HUES64 (cell line): ENCODE data around the gene PARP9.
A peak's percentile ranks its signal among the peaks of the same experiment; 100 is the strongest.
"Not testable (repeated sequence)": the region's sequence is repeated elsewhere in the genome, so short reads cannot be mapped to it uniquely, and the experiment has no call there.

ENCODE experiments used
- H3K27ac ChIP-seq: 2 replicates; pipeline ENCODE4 v1.7.0; 2013; ENCODE audit warnings: low read depth, low read length, inconsistent platforms
- H3K27me3 ChIP-seq: 2 replicates; pipeline ENCODE4 v1.6.1; 2013; ENCODE audit warnings: mild to moderate bottlenecking, low read length; ENCODE audit not compliant: insufficient read depth
- H3K36me3 ChIP-seq: 2 replicates; pipeline ENCODE4 v1.6.1; 2013; ENCODE audit warnings: mild to moderate bottlenecking, low read length; ENCODE audit not compliant: insufficient read depth
- H3K4me1 ChIP-seq: 2 replicates; pipeline ENCODE4 v1.6.1; 2013; ENCODE audit warnings: mild to moderate bottlenecking, low read length, moderate library complexity; ENCODE audit not compliant: insufficient read depth
- H3K4me3 ChIP-seq: 2 replicates; pipeline ENCODE4 v1.5.1; 2013; ENCODE audit warnings: mild to moderate bottlenecking, low read length, moderate library complexity
- H3K9ac ChIP-seq: 2 replicates; pipeline ENCODE4 v1.6.1; 2013; ENCODE audit warnings: mild to moderate bottlenecking, low read depth, low read length
- H3K9me3 ChIP-seq: 2 replicates; pipeline ENCODE4 v1.6.1; 2013; ENCODE audit warnings: low read depth, low read length; ENCODE audit not compliant: insufficient read depth
- WGBS: fragments of 150-250, 120-280 bp; methylation state at CpG from one replicate; pipeline ENCODE4 v1.1.7; 2013; ENCODE audit warnings: missing lambda C conversion rate; 5-methylcytosine and 5-hydroxymethylcytosine counted together

PARP9 gene

GRCh38 chr3:122576174-122576940, 12.3 kb upstream of the PARP9 start:
- 82% methylated on average over 8 of the region's 8 CpGs for WGBS
- Histone ChIP-seq H3K36me3 (no peaks in the 10 kb centered on the region), H3K9me3 (peaks cover 4% of the 10 kb centered on the region), H3K27ac (no peak overlapping the region), H3K4me1 (peaks cover 13% of the 10 kb centered on the region), H3K9ac (no peak overlapping the region), H3K4me3 (no peak overlapping the region), H3K27me3 (peaks cover 17% of the 10 kb centered on the region)

- Histone ChIP-seq H3K27me3 (peaks cover 12% of the 10 kb centered on the region), H3K9me3 (no peaks in the 10 kb centered on the region), H3K4me1 (peaks cover 13% of the 10 kb centered on the region), H3K36me3 (no peaks in the 10 kb centered on the region), H3K27ac (peak overlapping the region; percentile 15; the same call in 1 of the 2 replicates), H3K9ac (no peak overlapping the region), H3K4me3 (no peak overlapping the region)
- WGBS: 46% methylated on average over 3 of the region's 3 CpGs
These were observed 8.9 kb upstream of the PARP9 start for GRCh38 chr3:122572940-122573412.

GRCh38 chr3:122568755-122569154, 4.7 kb upstream of the PARP9 start:
- no peaks in the 10 kb centered on the region for H3K36me3 ChIP-seq
- peaks cover 7% of the 10 kb centered on the region; the same call in 1 of the 2 replicates for H3K27me3 ChIP-seq
- no peak overlapping the region for H3K4me3 ChIP-seq
- H3K9ac ChIP-seq: no peak overlapping the region
- H3K9me3 ChIP-seq: no peaks in the 10 kb centered on the region
- no peak overlapping the region for H3K27ac ChIP-seq
- WGBS: 82% methylated on average over 3 of the region's 3 CpGs
- H3K4me1 ChIP-seq: peaks cover 9% of the 10 kb centered on the region

GRCh38 chr3:122568131-122568530, 4.0 kb upstream of the PARP9 start:
- WGBS: 100% methylated on average over 3 of the region's 7 CpGs
- H3K9ac ChIP-seq: not testable (repeated sequence)

GRCh38 chr3:122563717-122564025, 429 bp downstream of the PARP9 start:
- H3K9me3 ChIP-seq: no peaks in the 10 kb centered on the region
- 60% methylated on average over 5 of the region's 5 CpGs for WGBS
- peak overlapping the region; percentile 77 for H3K4me3 ChIP-seq
- no peak overlapping the region for H3K27ac ChIP-seq
- H3K36me3 ChIP-seq: no peaks in the 10 kb centered on the region
- H3K27me3 ChIP-seq: peaks cover 11% of the 10 kb centered on the region; the same call in 1 of the 2 replicates
- H3K4me1 ChIP-seq: peaks cover 15% of the 10 kb centered on the region
- H3K9ac ChIP-seq: peak overlapping the region; percentile 77

More at GRCh38 chr3:122568131-122568530, 4.0 kb upstream of the PARP9 start:
- not testable (repeated sequence) for H3K4me1 ChIP-seq, H3K9me3 ChIP-seq, H3K4me3 ChIP-seq, H3K27ac ChIP-seq, H3K36me3 ChIP-seq
- H3K27me3 ChIP-seq: peaks cover 11% of the 10 kb centered on the region; the same call in 1 of the 2 replicates

- Histone ChIP-seq H3K4me1 (peaks cover 15% of the 10 kb centered on the region), H3K27ac (no peak overlapping the region)
These were observed 980 bp downstream of the PARP9 start for GRCh38 chr3:122562923-122563716.

GRCh38 chr3:122560680-122561079, 3.4 kb downstream of the PARP9 start:
- WGBS: 96% methylated on average over 1 of the region's 1 CpG
- H3K27ac ChIP-seq: no peak overlapping the region

More at GRCh38 chr3:122562923-122563716, 980 bp downstream of the PARP9 start:
- no peak overlapping the region for H3K9ac ChIP-seq
- 91% methylated on average over 5 of the region's 5 CpGs for WGBS
- H3K4me3 ChIP-seq: peak overlapping the region; percentile 77
- no peaks in the 10 kb centered on the region for H3K36me3 ChIP-seq
- peaks cover 11% of the 10 kb centered on the region; the same call in 1 of the 2 replicates for H3K27me3 ChIP-seq
- H3K9me3 ChIP-seq: no peaks in the 10 kb centered on the region

GRCh38 chr3:122559906-122560305, 4.2 kb downstream of the PARP9 start:
- H3K27me3 ChIP-seq: peaks cover 10% of the 10 kb centered on the region; the same call in 1 of the 2 replicates
- H3K4me1 ChIP-seq: peaks cover 15% of the 10 kb centered on the region
- 45% methylated on average over 3 of the region's 3 CpGs for WGBS
- no peaks in the 10 kb centered on the region for H3K9me3 ChIP-seq
- H3K27ac ChIP-seq: no peak overlapping the region
- no peak overlapping the region for H3K9ac ChIP-seq
- no peaks in the 10 kb centered on the region for H3K36me3 ChIP-seq
- no peak overlapping the region for H3K4me3 ChIP-seq

More at GRCh38 chr3:122560680-122561079, 3.4 kb downstream of the PARP9 start:
- no peaks in the 10 kb centered on the region for H3K9me3 ChIP-seq
- no peak overlapping the region for H3K4me3 ChIP-seq
- no peak overlapping the region for H3K9ac ChIP-seq
- peaks cover 11% of the 10 kb centered on the region; the same call in 1 of the 2 replicates for H3K27me3 ChIP-seq
- H3K4me1 ChIP-seq: peaks cover 15% of the 10 kb centered on the region
- no peaks in the 10 kb centered on the region for H3K36me3 ChIP-seq

- 94% methylated on average over 6 of the region's 6 CpGs for WGBS
- Histone ChIP-seq H3K27me3 (0 out of 2 replicates have a peak, but pooled peaks cover 2% of the 10 kb centered on the region), H3K9me3 (no peaks in the 10 kb centered on the region), H3K4me1 (peaks cover 15% of the 10 kb centered on the region), H3K36me3 (no peaks in the 10 kb centered on the region), H3K27ac (no peak overlapping the region), H3K9ac (no peak overlapping the region), H3K4me3 (no peak overlapping the region)
These were observed 5.5 kb downstream of the PARP9 start for GRCh38 chr3:122558605-122559004.

GRCh38 chr3:122557356-122557755, 6.7 kb downstream of the PARP9 start:
- WGBS: 94% methylated on average over 5 of the region's 5 CpGs
- H3K9ac ChIP-seq: no peak overlapping the region
- no peaks in the 10 kb centered on the region for H3K36me3 ChIP-seq
- H3K9me3 ChIP-seq: no peaks in the 10 kb centered on the region
- H3K4me1 ChIP-seq: peaks cover 12% of the 10 kb centered on the region; the same call in 1 of the 2 replicates
- H3K27me3 ChIP-seq: no peaks in the 10 kb centered on the region
- no peak overlapping the region for H3K4me3 ChIP-seq
- no peak overlapping the region for H3K27ac ChIP-seq
